Stomach (tissue), 4 donors: ENCODE measurements around the gene SOX6.

Experiments used
- EP300 ChIP-seq: sonication (generic); formaldehyde crosslinking; IDR thresholded peaks from one replicate; pipeline ENCODE4 v1.6.1; 2017; ENCODE audit warnings: antibody characterized with exemption
- POLR2A ChIP-seq, 4 donors: fragments of 450-650 bp; IDR thresholded peaks; one replicate each; pipeline ENCODE4 v1.6.1; 2016; ENCODE audit warnings: antibody characterized with exemption in 4 of 4, control low read depth in 2 of 4, mild to moderate bottlenecking in 1 of 4, moderate library complexity in 1 of 4
- POLR2AphosphoS5 ChIP-seq, 3 donors: sonication (generic); formaldehyde crosslinking; IDR thresholded peaks; one replicate each; pipeline ENCODE4 v1.6.1; 2016; ENCODE audit warnings: antibody characterized with exemption in 3 of 3
- TF ChIP-seq, protein P1 (sequence below), 7 experiments: fragments of 450-650 bp in 4 of 7; fragments of 200-600 bp in 3 of 7; sonication (generic) in 3 of 7; IDR thresholded peaks; one replicate each; pipeline ENCODE4 v1.5.1; 2016 to 2019; ENCODE audit warnings: antibody characterized with exemption in 7 of 7, control low read depth in 2 of 7, mild to moderate bottlenecking in 1 of 7

DNA sequence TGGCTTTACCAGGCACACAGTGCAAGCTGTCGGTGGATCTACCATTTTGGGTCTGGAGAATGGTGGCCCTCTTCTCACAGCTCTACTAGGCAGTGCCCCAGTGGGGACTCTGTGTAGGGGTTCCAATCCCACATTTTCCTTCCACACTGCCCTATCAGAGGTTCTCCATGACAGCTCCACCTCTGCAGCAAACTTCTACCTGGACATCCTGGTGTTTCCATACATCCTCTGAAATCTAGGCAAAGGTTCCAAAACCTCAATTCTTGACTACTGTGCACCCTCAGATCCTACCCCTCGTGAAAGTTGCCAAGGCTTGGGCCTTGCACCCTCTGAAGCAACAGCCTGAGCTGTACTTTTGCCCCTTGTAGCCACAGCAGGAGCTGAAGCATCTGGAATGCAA, 108.1 kb downstream of the SOX6 start:
- TF ChIP-seq POLR2AphosphoS5 (IDR thresholded peaks at IDR 0.05) (no peak), EP300 (no peak), POLR2A (IDR thresholded peaks at IDR 0.05) (no peak)
- TF ChIP-seq, protein P1, sequence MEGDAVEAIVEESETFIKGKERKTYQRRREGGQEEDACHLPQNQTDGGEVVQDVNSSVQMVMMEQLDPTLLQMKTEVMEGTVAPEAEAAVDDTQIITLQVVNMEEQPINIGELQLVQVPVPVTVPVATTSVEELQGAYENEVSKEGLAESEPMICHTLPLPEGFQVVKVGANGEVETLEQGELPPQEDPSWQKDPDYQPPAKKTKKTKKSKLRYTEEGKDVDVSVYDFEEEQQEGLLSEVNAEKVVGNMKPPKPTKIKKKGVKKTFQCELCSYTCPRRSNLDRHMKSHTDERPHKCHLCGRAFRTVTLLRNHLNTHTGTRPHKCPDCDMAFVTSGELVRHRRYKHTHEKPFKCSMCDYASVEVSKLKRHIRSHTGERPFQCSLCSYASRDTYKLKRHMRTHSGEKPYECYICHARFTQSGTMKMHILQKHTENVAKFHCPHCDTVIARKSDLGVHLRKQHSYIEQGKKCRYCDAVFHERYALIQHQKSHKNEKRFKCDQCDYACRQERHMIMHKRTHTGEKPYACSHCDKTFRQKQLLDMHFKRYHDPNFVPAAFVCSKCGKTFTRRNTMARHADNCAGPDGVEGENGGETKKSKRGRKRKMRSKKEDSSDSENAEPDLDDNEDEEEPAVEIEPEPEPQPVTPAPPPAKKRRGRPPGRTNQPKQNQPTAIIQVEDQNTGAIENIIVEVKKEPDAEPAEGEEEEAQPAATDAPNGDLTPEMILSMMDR (IDR thresholded peaks at IDR 0.05), result no peak
